ENCODE results near the gene CASR.
"Not testable (repeated sequence)": the region's sequence is repeated elsewhere in the genome, so short reads cannot be mapped to it uniquely, and the experiment has no call there.

CASR gene

GRCh38 chr3:122183521-122183892 is at the start of gene CASR:
Gene CASR, plus strand, starts transcription at chr3:122183668. Its CDS starts 70,522 bp downstream, at chr3:122254190.
- no peak for DNase-seq (ENCODE audit: low read depth)

GRCh38 chr3:122146466-122146865 is 37.0 kb upstream of the CASR start:
- no peak for DNase-seq (ENCODE audit: low read depth)

- DNase-seq (ENCODE audit: low read depth): no peak
These were observed 34.4 kb upstream of the CASR start for GRCh38 chr3:122148941-122149627.

GRCh38 chr3:122151480-122151879 is 32.0 kb upstream of the CASR start:
- no peak for DNase-seq (ENCODE audit: low read depth)

- DNase-seq (ENCODE audit: low read depth): not testable (repeated sequence)
These were observed 18.5 kb upstream of the CASR start for GRCh38 chr3:122164983-122165382.

- no peak for DNase-seq (ENCODE audit: low read depth)
These were observed 15.8 kb upstream of the CASR start for GRCh38 chr3:122167630-122168029.

- no peak for DNase-seq (ENCODE audit: low read depth)
These were observed 15.4 kb upstream of the CASR start for GRCh38 chr3:122168044-122168443.

GRCh38 chr3:122169911-122170310 is 13.6 kb upstream of the CASR start:
- DNase-seq (ENCODE audit: low read depth): no peak

- not testable (repeated sequence) for DNase-seq (ENCODE audit: low read depth)
These were observed 12.1 kb upstream of the CASR start for GRCh38 chr3:122171361-122171760.

GRCh38 chr3:122178711-122179110 is 4.8 kb upstream of the CASR start:
- no peak for DNase-seq (ENCODE audit: low read depth)

- no peak for DNase-seq (ENCODE audit: low read depth)
These were observed 574 bp downstream of the CASR start for GRCh38 chr3:122183893-122184590.

- DNase-seq (ENCODE audit: low read depth): no peak
These were observed 1.1 kb downstream of the CASR start for GRCh38 chr3:122184591-122184929.

GRCh38 chr3:122186372-122186771 is 2.9 kb downstream of the CASR start:
- no peak for DNase-seq (ENCODE audit: low read depth)

GRCh38 chr3:122188737-122189136 is 5.3 kb downstream of the CASR start:
- no peak for DNase-seq (ENCODE audit: low read depth)

- no peak for DNase-seq (ENCODE audit: low read depth)
These were observed 5.9 kb downstream of the CASR start for GRCh38 chr3:122189357-122189756.

- no peak for DNase-seq (ENCODE audit: low read depth)
These were observed 7.1 kb downstream of the CASR start for GRCh38 chr3:122190525-122190924.

GRCh38 chr3:122198966-122199365 is 15.5 kb downstream of the CASR start:
- no peak for DNase-seq (ENCODE audit: low read depth)

- no peak for DNase-seq (ENCODE audit: low read depth)
These were observed 16.1 kb downstream of the CASR start for GRCh38 chr3:122199552-122199951.

GRCh38 chr3:122200661-122201060 is 17.2 kb downstream of the CASR start:
- DNase-seq (ENCODE audit: low read depth): no peak

GRCh38 chr3:122201476-122201875 is 18.0 kb downstream of the CASR start:
- DNase-seq (ENCODE audit: low read depth): not testable (repeated sequence)

- no peak for DNase-seq (ENCODE audit: low read depth)
These were observed 25.1 kb downstream of the CASR start for GRCh38 chr3:122208579-122208978.

- DNase-seq (ENCODE audit: low read depth): no peak
These were observed 30.2 kb downstream of the CASR start for GRCh38 chr3:122213650-122214049.

- no peak for DNase-seq (ENCODE audit: low read depth)
These were observed 31.2 kb downstream of the CASR start for GRCh38 chr3:122214711-122215110.

Measured in stimulated activated CD8-positive, alpha-beta memory T cell treated with anti-CD3 and anti-CD28 coated beads, Interleukin-15, amount 100 ng/mL, for 1 hour (primary cell).